PC-9 (cell line): ENCODE results near the gene PTK6. TPM values are rescaled to one million over a fixed set of nuclear protein-coding genes. Genes with fewer than 3 reads are reported as not detected.
A peak's percentile ranks its signal among the peaks of the same experiment; 100 is the strongest.

Experiments used
- BruUV-seq: library from RNA; stranded (reverse); fragments of 400-500 nt; replicated peaks from 2 replicates; lab custom pipeline; 2021; lab: Mats Ljungman, UMichigan
- CTCF ChIA-PET: fragments of 300-600 bp; sonication (Branson Sonifier 250); formaldehyde crosslinking; loops from one replicate; lab custom pipeline; 2022; ENCODE audit warnings: antibody characterized with exemption; lab: Charles Lee
- POLR2A ChIA-PET: fragments of 300-600 bp; sonication (Branson Sonifier 250); formaldehyde crosslinking; loops from one replicate; lab custom pipeline; 2022; ENCODE audit warnings: antibody characterized with exemption; ENCODE audit not compliant: unreplicated experiment; lab: Charles Lee
- DNase-seq, 2 experiments: peaks; one replicate each; pipeline versions ENCODE4 v3.0.0 to v3.0.0-alpha.2; 2015 to 2022; ENCODE audit warnings: mixed read lengths in 1 of 2
- H2AFZ ChIP-seq: fragments of 200-600 bp; sonication (generic); 2 replicates; pipeline ENCODE4 v1.8.1; 2017; ENCODE audit warnings: antibody characterized with exemption
- H3F3A ChIP-seq: fragments of 200-600 bp; sonication (generic); 2 replicates; pipeline ENCODE4 v1.8.1; 2017; ENCODE audit warnings: antibody characterized with exemption, mild to moderate bottlenecking, low read depth; ENCODE audit not compliant: insufficient read depth
- H3K27ac ChIP-seq: fragments of 200-600 bp; sonication (generic); 2 replicates; pipeline ENCODE4 v1.6.1; 2016; ENCODE audit warnings: mixed run types
- H3K27me3 ChIP-seq: fragments of 200-600 bp; sonication (generic); 2 replicates; pipeline ENCODE4 v1.6.1; 2016; ENCODE audit warnings: low read depth, mixed run types; ENCODE audit not compliant: insufficient read depth
- H3K36me3 ChIP-seq: fragments of 200-600 bp; sonication (generic); 2 replicates; pipeline ENCODE4 v1.6.1; 2016; ENCODE audit warnings: low read depth, mixed run types
- H3K4me1 ChIP-seq: fragments of 200-600 bp; sonication (generic); replicated peaks from 2 replicates; pipeline ENCODE4 v1.6.1; 2016; ENCODE audit warnings: mixed run types; ENCODE audit not compliant: insufficient read depth
- H3K4me2 ChIP-seq: fragments of 200-600 bp; sonication (generic); 2 replicates; pipeline ENCODE4 v1.6.1; 2017; ENCODE audit warnings: mixed run types
- H3K4me3 ChIP-seq: fragments of 200-600 bp; sonication (generic); 2 replicates; pipeline ENCODE4 v1.6.1; 2016; ENCODE audit warnings: mixed run types
- H3K79me2 ChIP-seq: fragments of 200-600 bp; sonication (generic); 2 replicates; pipeline ENCODE4 v1.6.1; 2017; ENCODE audit warnings: low read depth, mixed run types
- H3K9me2 ChIP-seq: fragments of 200-600 bp; sonication (generic); 2 replicates; pipeline ENCODE4 v1.8.1; 2017; ENCODE audit warnings: mild to moderate bottlenecking; ENCODE audit not compliant: insufficient read depth
- H3K9me3 ChIP-seq: fragments of 200-600 bp; sonication (generic); 2 replicates; pipeline ENCODE4 v1.8.1; 2016; ENCODE audit warnings: low read depth; ENCODE audit not compliant: insufficient read depth
- H4K20me1 ChIP-seq: fragments of 200-600 bp; sonication (generic); 2 replicates; pipeline ENCODE4 v1.8.1; 2017; ENCODE audit not compliant: insufficient read depth
- CTCF ChIP-seq: fragments of 200-600 bp; sonication (generic); conservative IDR thresholded peaks from 2 replicates; pipeline ENCODE4 v1.6.1; 2017; ENCODE audit warnings: mixed run types, antibody characterized with exemption, mild to moderate bottlenecking, moderate library complexity
- EZH2 ChIP-seq: fragments of 200-600 bp; sonication (generic); IDR thresholded peaks from 2 replicates; pipeline ENCODE4 v1.8.0; 2017; ENCODE audit warnings: antibody characterized with exemption, low read depth
- intact Hi-C: fragments of 100-400 bp; cut with micrococcal nuclease; formaldehyde crosslinking; loops from one replicate; pipeline ENCODE4 v1.10.0; 2022; ENCODE audit not compliant: unreplicated experiment
- total RNA-seq: library from RNA; stranded (reverse); gene quantifications from 2 replicates; pipeline ENCODE4 v1.2.3, GENCODE V29; 2021

The PTK6 gene
- total RNA-seq, 1 experiment from 2014 or later: 12.9 TPM

GRCh38 chr20:63500902-63501817 is 36.0 kb downstream of the PTK6 start:
- ChIA-PET CTCF (no interaction called here), POLR2A (no interaction called here)
- no peaks in the 10 kb centered on the region for H3K4me1 ChIP-seq
- no peak overlapping the region for H2AFZ ChIP-seq
- H3K27ac ChIP-seq: no peak overlapping the region
- H4K20me1 ChIP-seq: no peaks in the 10 kb centered on the region
- no peaks in the 10 kb centered on the region for H3K79me2 ChIP-seq
- peaks cover 58% of the 10 kb centered on the region for H3K27me3 ChIP-seq
- no peaks in the 10 kb centered on the region for H3K36me3 ChIP-seq
- intact Hi-C loops: no loop called here
- peaks cover 9% of the 10 kb centered on the region for H3F3A ChIP-seq
- peaks cover 4% of the 10 kb centered on the region for H3K9me3 ChIP-seq
- no peaks in the 10 kb centered on the region for H3K9me2 ChIP-seq
- DNase-seq: no peak
- no peak overlapping the region for H3K4me2 ChIP-seq
- TF ChIP-seq CTCF (no peak), EZH2 (no peak)
- no peak overlapping the region for H3K4me3 ChIP-seq
- BruUV-seq: no TSS peak

GRCh38 chr20:63500151-63500901 is 36.9 kb downstream of the PTK6 start:
- no peaks in the 10 kb centered on the region for H3K36me3 ChIP-seq
- ChIA-PET POLR2A (no interaction called here), CTCF (no interaction called here)
- H3K9me3 ChIP-seq: peaks cover 3% of the 10 kb centered on the region
- H3K27ac ChIP-seq: no peak overlapping the region
- no TSS peak for BruUV-seq
- no peak for DNase-seq
- no peaks in the 10 kb centered on the region for H3K9me2 ChIP-seq
- H3K4me2 ChIP-seq: no peak overlapping the region
- peaks cover 9% of the 10 kb centered on the region for H3F3A ChIP-seq
- no peaks in the 10 kb centered on the region for H3K4me1 ChIP-seq
- peaks cover 50% of the 10 kb centered on the region for H3K27me3 ChIP-seq
- peaks cover 1% of the 10 kb centered on the region; the same call in 1 of the 2 replicates for H4K20me1 ChIP-seq
- H2AFZ ChIP-seq: no peak overlapping the region
- H3K79me2 ChIP-seq: no peaks in the 10 kb centered on the region
- no peak for TF ChIP-seq CTCF
- TF ChIP-seq EZH2: no peak
- intact Hi-C loops: no loop called here
- H3K4me3 ChIP-seq: no peak overlapping the region

- no TSS peak for BruUV-seq
- no peaks in the 10 kb centered on the region for H3K4me1 ChIP-seq
- peaks cover 9% of the 10 kb centered on the region for H3F3A ChIP-seq
- intact Hi-C loops: loop anchor here (10.0 kb wide), 1 partner anchor 55 kb away; no protein-coding TSS in a partner anchor
- no peaks in the 10 kb centered on the region for H3K36me3 ChIP-seq
- no peak for DNase-seq
- ChIA-PET CTCF (no interaction called here), POLR2A (no interaction called here)
- peaks cover 3% of the 10 kb centered on the region; the same call in 1 of the 2 replicates for H4K20me1 ChIP-seq
- no peak overlapping the region for H2AFZ ChIP-seq
- no peaks in the 10 kb centered on the region for H3K9me3 ChIP-seq
- H3K4me2 ChIP-seq: peak overlapping the region; percentile 34; the same call in 1 of the 2 replicates
- H3K4me3 ChIP-seq: no peak overlapping the region; the same call in 1 of the 2 replicates
- H3K27ac ChIP-seq: no peak overlapping the region
- no peaks in the 10 kb centered on the region for H3K79me2 ChIP-seq
- peaks cover 41% of the 10 kb centered on the region for H3K27me3 ChIP-seq
- no peaks in the 10 kb centered on the region for H3K9me2 ChIP-seq
- TF ChIP-seq CTCF (no peak), EZH2 (0 out of 2 replicates have a peak, but pooled peaks have one; percentile 72)
Measured at GRCh38 chr20:63499338-63499969, 37.7 kb downstream of the PTK6 start.
